RPMI8226 (cell line): ENCODE data around the gene BBS7.

Experiments
- DNase-seq: peaks from one replicate; pipeline ENCODE4 v3.0.0-alpha.2; 2015

Gene BBS7

DNA sequence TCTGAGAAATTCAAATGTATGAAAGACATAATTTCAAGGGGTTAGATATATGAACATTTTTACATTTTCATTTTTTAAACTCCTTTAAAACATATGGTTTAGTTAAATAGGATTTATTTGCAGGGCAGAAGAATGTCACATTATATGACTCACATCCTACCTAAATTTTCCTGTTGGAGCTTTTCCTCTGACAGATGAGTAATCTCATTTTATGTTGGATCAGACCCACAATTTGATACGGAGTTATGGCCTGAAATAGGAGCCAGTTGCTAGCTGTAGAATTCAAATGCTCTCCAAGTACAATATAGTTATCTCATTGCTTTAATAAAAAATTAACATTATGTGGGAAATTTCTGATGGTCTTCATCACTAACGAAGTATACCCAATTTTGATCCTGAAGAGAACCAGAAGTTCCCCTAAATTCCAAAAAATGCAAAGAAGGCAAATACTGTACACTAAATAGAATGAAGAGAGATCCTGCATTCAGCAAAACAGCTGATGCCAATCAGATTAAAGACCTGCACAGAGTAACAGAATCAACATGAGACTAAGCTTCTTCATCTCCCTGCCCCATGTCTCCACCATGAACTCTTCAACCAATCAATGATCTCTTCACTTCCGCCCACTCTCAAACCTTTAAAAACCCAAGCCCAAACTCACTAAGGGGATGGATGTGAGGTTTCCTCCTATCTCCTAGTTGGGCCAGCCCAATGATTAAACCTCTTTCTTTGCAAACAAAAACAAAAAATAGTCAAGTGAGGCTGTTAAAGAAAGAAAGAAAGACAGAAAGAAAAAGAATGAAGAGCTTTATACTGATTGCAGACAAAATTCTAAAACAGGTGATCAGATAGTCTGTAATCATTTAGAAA, 80.1 kb downstream of the BBS7 start:
- DNase-seq: no peak

DNA sequence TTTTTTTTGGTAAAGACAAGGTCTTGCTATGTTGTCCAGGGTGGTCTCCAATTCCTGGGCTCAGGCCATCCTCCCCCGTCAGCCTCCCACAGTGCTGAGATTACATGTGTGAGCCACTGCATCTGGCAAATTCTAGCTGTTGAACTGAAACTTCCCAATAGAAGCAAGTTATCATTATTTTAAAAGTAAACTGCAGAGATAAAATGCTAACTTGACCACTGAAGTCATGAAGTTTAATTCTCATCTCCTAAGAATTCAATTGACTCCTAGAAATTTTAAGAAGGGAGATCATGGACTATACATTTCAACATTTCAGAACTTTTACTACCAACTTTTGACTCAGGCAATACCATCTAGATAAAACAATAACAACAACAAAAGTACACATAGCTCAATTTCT, 80.8 kb downstream of the BBS7 start:
- no peak for DNase-seq

DNA sequence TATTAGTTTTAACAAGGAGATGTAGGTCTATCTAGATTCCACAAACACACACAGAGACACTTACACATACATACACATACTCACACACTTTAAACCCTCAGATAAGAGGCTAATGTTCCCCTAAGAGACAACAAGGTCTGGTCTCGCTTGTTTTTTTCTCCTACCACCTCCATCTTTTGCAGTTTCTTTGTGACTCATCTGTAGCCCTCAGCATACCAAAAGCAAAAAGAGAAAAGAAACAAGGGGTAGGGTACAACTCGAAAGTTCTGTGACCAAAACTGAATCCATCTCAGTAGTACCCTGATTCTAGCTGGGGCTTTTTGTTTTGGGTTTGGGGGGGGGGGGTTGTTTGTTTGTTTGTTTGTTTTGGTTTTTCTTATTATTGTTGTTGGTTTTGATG, 81.4 kb downstream of the BBS7 start:
- DNase-seq: no peak

DNA sequence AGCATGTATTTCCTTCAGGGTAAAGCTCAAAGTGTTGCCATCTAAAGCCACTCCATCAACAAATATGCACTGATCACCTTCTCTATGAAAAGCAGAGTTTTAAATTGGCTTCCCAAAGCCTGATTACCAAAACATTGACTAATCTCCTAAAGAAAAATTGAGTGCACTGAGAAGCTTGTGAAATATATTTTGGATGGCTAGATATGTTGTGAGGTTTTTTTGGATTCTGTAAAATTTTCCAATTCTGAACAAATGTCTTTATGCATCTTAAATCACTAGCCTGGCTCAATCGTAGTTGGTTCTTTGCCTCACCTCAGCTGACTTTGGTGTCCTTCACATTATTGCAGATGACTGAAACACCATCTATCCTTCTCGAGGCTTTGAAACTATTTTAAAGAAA, 84.1 kb downstream of the BBS7 start:
- DNase-seq: no peak

GRCh38 chr4:121785479-121785878, 84.8 kb downstream of the BBS7 start:
- DNase-seq: no peak

DNA sequence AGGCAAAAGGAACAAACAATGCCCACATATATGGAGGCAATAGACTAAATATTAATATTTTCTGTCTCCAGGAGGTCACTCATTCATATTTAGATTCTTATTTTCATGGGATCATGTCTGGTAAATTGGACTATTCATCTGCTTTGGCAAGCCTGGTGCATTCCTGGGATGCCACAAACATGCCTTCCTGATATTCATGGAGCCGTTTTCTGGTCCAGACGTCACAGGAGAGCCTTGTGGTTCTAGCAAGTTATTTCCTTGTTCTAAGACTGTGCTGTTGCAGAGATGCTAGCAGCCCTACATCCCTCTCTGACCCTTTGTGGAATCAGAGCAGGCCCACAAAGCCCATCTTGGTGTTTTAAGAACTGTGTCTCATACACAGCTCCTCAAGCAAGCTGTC, 85.3 kb downstream of the BBS7 start:
- no peak for DNase-seq

- DNase-seq: no peak
Measured at GRCh38 chr4:121784401-121784800, 85.9 kb downstream of the BBS7 start.

DNA sequence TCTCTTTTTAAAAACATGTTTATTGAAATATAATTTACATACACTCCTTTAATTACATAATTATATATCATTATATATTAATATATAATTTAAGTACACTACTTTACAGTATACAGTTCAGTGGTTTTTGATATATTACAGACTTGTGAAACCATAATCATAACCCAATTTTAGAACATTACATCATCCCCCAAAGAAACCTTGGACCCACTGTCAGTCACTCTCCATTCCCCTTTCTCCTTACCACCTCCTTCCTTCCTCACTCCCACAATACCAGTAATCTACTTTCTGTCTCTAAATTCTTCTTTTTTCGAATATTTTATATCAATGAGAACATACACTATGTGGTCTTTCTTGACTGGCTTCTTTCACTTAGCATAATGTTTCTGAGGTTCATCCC, 87.1 kb downstream of the BBS7 start:
- DNase-seq: no peak

- no peak for DNase-seq
Measured at GRCh38 chr4:121778991-121779628, 91.2 kb downstream of the BBS7 start.

GRCh38 chr4:121777625-121778024, 92.6 kb downstream of the BBS7 start:
- no peak for DNase-seq

DNA sequence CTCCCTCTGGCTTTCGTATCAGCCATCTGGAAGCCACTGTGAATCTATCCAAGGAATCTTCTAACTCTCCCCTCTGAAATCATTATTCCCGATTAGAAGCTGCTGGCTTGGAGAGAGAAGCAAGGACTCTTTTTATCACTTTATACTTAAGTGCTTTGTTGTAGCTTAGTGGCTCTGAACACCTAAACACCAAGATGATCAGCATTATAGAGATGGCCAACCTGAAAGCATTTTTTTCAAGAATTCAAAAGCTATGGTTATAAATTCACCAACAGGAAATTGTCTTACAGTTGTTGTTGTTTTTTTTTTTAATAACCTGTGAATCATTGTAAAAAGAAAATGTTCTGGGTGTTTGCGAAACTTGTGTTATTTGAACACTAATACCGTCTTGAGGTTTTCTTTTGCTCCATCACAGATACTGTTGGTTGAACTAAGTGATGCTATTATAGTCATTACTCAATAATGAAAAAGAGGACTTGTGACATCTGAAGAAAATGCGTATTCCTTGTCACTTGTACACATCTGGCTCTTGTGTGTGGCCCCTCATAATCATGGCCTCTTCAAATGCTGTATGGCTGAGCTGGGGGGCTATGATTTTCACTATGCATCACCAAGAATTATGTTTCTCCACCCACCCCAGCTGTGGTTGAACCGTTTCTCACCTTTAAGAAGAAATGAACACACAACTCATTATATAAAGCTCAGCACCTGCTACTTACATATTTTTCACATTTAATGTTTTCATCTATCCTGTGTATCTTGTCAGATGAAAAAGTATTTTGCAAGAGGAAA, 93.5 kb downstream of the BBS7 start:
- DNase-seq: no peak
